B cell (primary cell): Measurements from ENCODE around the gene SFTPB.
"Not testable (repeated sequence)": the region's sequence is repeated elsewhere in the genome, so short reads cannot be mapped to it uniquely, and the experiment has no call there.

ENCODE experiments used
- EZH2 ChIP-seq: IDR thresholded peaks from 2 replicates; pipeline ENCODE4 v1.6.1; 2012; ENCODE audit warnings: borderline replicate concordance, low read depth, mild to moderate bottlenecking, moderate library complexity, low read length; ENCODE audit not compliant: insufficient read depth, poor library complexity, severe bottlenecking
- TF ChIP-seq, protein P1 (sequence below): fragments of 200-600 bp; IDR thresholded peaks from one replicate; pipeline ENCODE4 v1.8.0; 2022; ENCODE audit warnings: antibody characterized with exemption, mild to moderate bottlenecking

DNA sequence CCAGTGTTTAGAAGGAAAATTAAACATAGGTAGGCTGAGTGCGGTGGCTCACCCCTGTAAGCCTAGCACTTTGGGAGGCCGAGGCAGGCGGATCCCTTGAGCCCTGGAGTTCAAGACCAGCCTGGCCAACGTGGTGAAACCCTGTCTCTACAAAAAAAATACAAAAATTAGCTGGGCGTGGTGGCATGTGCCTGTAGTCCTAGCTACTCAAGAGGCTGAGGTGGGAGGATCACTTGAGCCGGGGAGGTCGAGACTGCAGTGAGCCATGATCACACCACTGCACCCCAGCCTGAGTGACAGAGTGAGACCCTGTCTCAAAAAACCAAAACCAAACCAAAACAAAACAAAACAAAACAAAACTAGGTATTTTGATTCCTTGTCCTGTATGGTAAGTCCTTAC is 46.4 kb upstream of the SFTPB start:
- TF ChIP-seq, protein P1, sequence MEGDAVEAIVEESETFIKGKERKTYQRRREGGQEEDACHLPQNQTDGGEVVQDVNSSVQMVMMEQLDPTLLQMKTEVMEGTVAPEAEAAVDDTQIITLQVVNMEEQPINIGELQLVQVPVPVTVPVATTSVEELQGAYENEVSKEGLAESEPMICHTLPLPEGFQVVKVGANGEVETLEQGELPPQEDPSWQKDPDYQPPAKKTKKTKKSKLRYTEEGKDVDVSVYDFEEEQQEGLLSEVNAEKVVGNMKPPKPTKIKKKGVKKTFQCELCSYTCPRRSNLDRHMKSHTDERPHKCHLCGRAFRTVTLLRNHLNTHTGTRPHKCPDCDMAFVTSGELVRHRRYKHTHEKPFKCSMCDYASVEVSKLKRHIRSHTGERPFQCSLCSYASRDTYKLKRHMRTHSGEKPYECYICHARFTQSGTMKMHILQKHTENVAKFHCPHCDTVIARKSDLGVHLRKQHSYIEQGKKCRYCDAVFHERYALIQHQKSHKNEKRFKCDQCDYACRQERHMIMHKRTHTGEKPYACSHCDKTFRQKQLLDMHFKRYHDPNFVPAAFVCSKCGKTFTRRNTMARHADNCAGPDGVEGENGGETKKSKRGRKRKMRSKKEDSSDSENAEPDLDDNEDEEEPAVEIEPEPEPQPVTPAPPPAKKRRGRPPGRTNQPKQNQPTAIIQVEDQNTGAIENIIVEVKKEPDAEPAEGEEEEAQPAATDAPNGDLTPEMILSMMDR = not testable (repeated sequence)
- TF ChIP-seq EZH2 = not testable (repeated sequence)
